K562 (cell line): ENCODE data around the gene EVI5. TPM values are rescaled to one million over a fixed set of nuclear protein-coding genes. Genes with fewer than 3 reads are reported as not detected.

Source experiments
- ATAC-seq: fragments of 200-7000 bp; cut with Tn5 transposase; 3 replicates; pipeline ENCODE4 v1.9.1; 2020; ENCODE audit warnings: moderate library complexity
- BruUV-seq: library from RNA; stranded (reverse); fragments of 400-500 nt; replicated peaks from 2 replicates; lab custom pipeline; 2021; lab: Mats Ljungman, UMichigan
- CTCF ChIA-PET: fragments of 300-600 bp; formaldehyde crosslinking; extraction: SDS; loops from one replicate; lab custom pipeline; 2021; ENCODE audit warnings: low intra/inter-chr PET ratio; lab: Yijun Ruan, JAX
- POLR2A ChIA-PET: fragments of 300-600, 350-650 bp; sonication (Branson Sonifier 250); formaldehyde crosslinking; extraction: SDS; loops from one replicate; lab custom pipeline; 2021; ENCODE audit warnings: antibody characterized with exemption, inconsistent platforms; lab: Yijun Ruan, JAX
- DNase-seq, 4 experiments: peaks; one replicate each; pipeline versions ENCODE4 v3.0.0 to v3.0.0-alpha.2; 2011 to 2018; ENCODE audit warnings: low spot score in 3 of 4, mixed read lengths in 3 of 4; ENCODE audit errors: extremely low read depth in 1 of 4
- FAIRE-seq: peaks from 2 replicates; lab custom pipeline; 2011; peaks lifted over from hg19 to GRCh38; lab: Jason Lieb, UNC
- H2AFZ ChIP-seq: 2 replicates; pipeline ENCODE4 v1.6.0; 2011; ENCODE audit warnings: low read depth, low read length, control low read depth, inconsistent platforms
- H3K27ac ChIP-seq: fragments of 200-600 bp; 3 replicates; pipeline ENCODE4 v1.8.0; 2011; ENCODE audit warnings: low read depth, mild to moderate bottlenecking, control low read depth, inconsistent platforms, low read length, moderate library complexity, mixed read lengths; ENCODE audit errors: extremely low read depth
- H3K27me3 ChIP-seq, 2 experiments: fragments of 300-600 bp in 1 of 2; 2 replicates in 1 of 2; 3 replicates in 1 of 2; pipeline versions ENCODE4 v1.6.0 to v1.8.0; 2011; ENCODE audit warnings: inconsistent platforms in 2 of 2, low read length in 2 of 2, mild to moderate bottlenecking in 1 of 2, mixed read lengths in 1 of 2, moderate library complexity in 1 of 2; ENCODE audit not compliant: control insufficient read depth in 2 of 2, insufficient read depth in 2 of 2
- H3K36me3 ChIP-seq: fragments of 300-600 bp; 3 replicates; pipeline ENCODE4 v1.8.0; 2011; ENCODE audit warnings: mild to moderate bottlenecking, low read length, inconsistent platforms; ENCODE audit not compliant: control insufficient read depth, insufficient read depth
- H3K4me1 ChIP-seq, 2 experiments: fragments of 200-600 bp in 1 of 2; replicated peaks in 1 of 2; 2 replicates in 1 of 2; 3 replicates in 1 of 2; pipeline versions ENCODE4 v1.5.1 to v1.8.0; 2011; ENCODE audit warnings: inconsistent platforms in 2 of 2, low read length in 2 of 2, mild to moderate bottlenecking in 1 of 2, mixed read lengths in 1 of 2, moderate library complexity in 1 of 2; ENCODE audit not compliant: control insufficient read depth in 2 of 2, insufficient read depth in 2 of 2
- H3K4me2 ChIP-seq: 2 replicates; pipeline ENCODE4 v1.6.1; 2011; ENCODE audit warnings: low read length, control low read depth, inconsistent platforms, mixed read lengths; ENCODE audit not compliant: insufficient read depth
- H3K4me3 ChIP-seq: fragments of 200-600 bp; sonication (generic), shearing (Covaris generic); 2 replicates; pipeline ENCODE4 v1.5.1; 2016; ENCODE audit warnings: control low read depth, inconsistent platforms
- H3K79me2 ChIP-seq: fragments of 200-600 bp; 3 replicates; pipeline ENCODE4 v1.8.0; 2011; ENCODE audit warnings: low read length, inconsistent platforms; ENCODE audit not compliant: control insufficient read depth, insufficient read depth
- H3K9ac ChIP-seq, 2 experiments: 2 replicates each; pipeline versions ENCODE4 v1.6.0 to v1.6.1; 2011; ENCODE audit warnings: low read depth in 2 of 2, low read length in 2 of 2, control low read depth in 1 of 2, inconsistent platforms in 1 of 2, mild to moderate bottlenecking in 1 of 2, mixed read lengths in 1 of 2; ENCODE audit not compliant: insufficient read depth in 1 of 2
- H3K9me1 ChIP-seq: one replicate; pipeline ENCODE4 v1.6.0; 2011; ENCODE audit warnings: inconsistent platforms, mild to moderate bottlenecking, low read length, moderate library complexity; ENCODE audit not compliant: control insufficient read depth, insufficient read depth
- H3K9me3 ChIP-seq: replicated peaks from 2 replicates; pipeline ENCODE4 v1.5.1; 2011; ENCODE audit warnings: low read depth, low read length, inconsistent platforms; ENCODE audit not compliant: control insufficient read depth, insufficient read depth
- H4K20me1 ChIP-seq: replicated peaks from 2 replicates; pipeline ENCODE4 v1.6.1; 2011; ENCODE audit warnings: low read length, inconsistent platforms, mixed read lengths; ENCODE audit not compliant: control insufficient read depth, insufficient read depth
- ARID3B ChIP-seq: fragments of 250-450 bp; sonication (Bioruptor Pico); IDR thresholded peaks from 2 replicates; pipeline ENCODE4 v1.4.0; 2020; ENCODE audit warnings: borderline replicate concordance
- E2F4 ChIP-seq: sonication (generic); formaldehyde crosslinking; IDR thresholded peaks from 2 replicates; pipeline ENCODE4 v1.8.0; 2022; ENCODE audit warnings: mild to moderate bottlenecking, low read depth, missing genetic modification reagents
- EGR1 ChIP-seq: fragments of 450-650 bp; conservative IDR thresholded peaks from 2 replicates; pipeline ENCODE4 v1.6.1; 2017; ENCODE audit warnings: mild to moderate bottlenecking
- HDAC8 ChIP-seq: fragments of 450-650 bp; IDR thresholded peaks from 2 replicates; pipeline ENCODE4 v1.6.1; 2016; ENCODE audit warnings: mild to moderate bottlenecking, missing genetic modification characterization, moderate library complexity, missing compliant biosample characterization
- MAX ChIP-seq: sonication (generic); formaldehyde crosslinking; IDR thresholded peaks from 2 replicates; pipeline ENCODE4 v1.9.0; 2022; ENCODE audit warnings: mild to moderate bottlenecking, missing genetic modification reagents
- NFE2 ChIP-seq: IDR thresholded peaks from 2 replicates; pipeline ENCODE4 v1.6.1; 2014; ENCODE audit warnings: antibody characterized with exemption, low read depth
- RB1 ChIP-seq: fragments of 450-650 bp; IDR thresholded peaks from 2 replicates; pipeline ENCODE4 v1.6.1; 2017; ENCODE audit warnings: low read depth, mild to moderate bottlenecking
- RHOXF2B ChIP-seq: fragments of 250-450 bp; sonication (Bioruptor Pico); conservative IDR thresholded peaks from 2 replicates; pipeline ENCODE4 v1.5.1; 2021
- SP1 ChIP-seq: sonication (generic); formaldehyde crosslinking; IDR thresholded peaks from 2 replicates; pipeline ENCODE4 v1.8.1; 2022; ENCODE audit warnings: mild to moderate bottlenecking, missing genetic modification reagents
- ZNF175 ChIP-seq: fragments of 200-800 bp; sonication (Bioruptor generic); IDR thresholded peaks from 2 replicates; pipeline ENCODE4 v1.6.1; 2016; ENCODE audit warnings: low read depth, mild to moderate bottlenecking, missing genetic modification characterization, missing compliant biosample characterization
- ZNF384 ChIP-seq: IDR thresholded peaks from 2 replicates; pipeline ENCODE4 v1.6.1; 2012; ENCODE audit warnings: low read depth, low read length, improper control_type of control experiment
- WGBS: fragments of 100-300 bp; shearing (Covaris generic); methylation state at CpG from one replicate; pipeline ENCODE4 v1.1.6; 2016; ENCODE audit warnings: low coverage, mixed read lengths; ENCODE audit not compliant: insufficient coverage; ENCODE audit errors: missing lambda C conversion rate; 5-methylcytosine and 5-hydroxymethylcytosine counted together
- in situ Hi-C: fragments of 300-500 bp; cut with MboI; formaldehyde crosslinking; loops from 4 replicates; pipeline ENCODE4 v1.15.0; 2018; ENCODE audit warnings: inconsistent platforms, mixed read lengths
- intact Hi-C: fragments of 100-400 bp; cut with micrococcal nuclease; formaldehyde crosslinking; loops from 2 replicates; pipeline ENCODE4 v1.14.2; 2022
- polyA plus RNA-seq, 8 experiments: library from polyadenylated mRNA; depleted of rRNA in 4 of 8; stranded (reverse) in 5 of 8; unstranded in 3 of 8; fragments of >200 nt; fragmentation: Nextera tagmentation in 2 of 8; fragmentation: Illumina TruSeq in 1 of 8; extraction: Ambion mirVana in 2 of 8; extraction: Trizol in 1 of 8; gene quantifications; 2 replicates each; pipeline versions ENCODE4 v1.2.1 to v1.2.3, GENCODE V29; 2011 to 2014; ENCODE audit warnings: inconsistent platforms in 1 of 8, missing spikeins in 1 of 8
- total RNA-seq, 7 experiments: library from RNA; depleted of rRNA in 6 of 7; stranded (reverse); fragments of >200 nt in 6 of 7; fragmentation: Illumina TruSeq in 2 of 7; extraction: Trizol in 2 of 7; gene quantifications; 2 replicates each; pipeline versions ENCODE4 v1.2.1 to v1.2.3, GENCODE V29; 2011 to 2021; ENCODE audit warnings: low replicate concordance in 1 of 7
- TF ChIP-seq, protein P1 (sequence below): sonication (generic); formaldehyde crosslinking; IDR thresholded peaks from 2 replicates; pipeline ENCODE4 v1.8.0; 2022; ENCODE audit warnings: mild to moderate bottlenecking, missing genetic modification reagents

The EVI5 gene
- total and polyA plus RNA-seq, 9 of the 15 experiments (the other 6 are each of a cell fraction or from before 2014, with no cell fraction given) = 1.7 to 50.1 (median 13.7) TPM

DNA sequence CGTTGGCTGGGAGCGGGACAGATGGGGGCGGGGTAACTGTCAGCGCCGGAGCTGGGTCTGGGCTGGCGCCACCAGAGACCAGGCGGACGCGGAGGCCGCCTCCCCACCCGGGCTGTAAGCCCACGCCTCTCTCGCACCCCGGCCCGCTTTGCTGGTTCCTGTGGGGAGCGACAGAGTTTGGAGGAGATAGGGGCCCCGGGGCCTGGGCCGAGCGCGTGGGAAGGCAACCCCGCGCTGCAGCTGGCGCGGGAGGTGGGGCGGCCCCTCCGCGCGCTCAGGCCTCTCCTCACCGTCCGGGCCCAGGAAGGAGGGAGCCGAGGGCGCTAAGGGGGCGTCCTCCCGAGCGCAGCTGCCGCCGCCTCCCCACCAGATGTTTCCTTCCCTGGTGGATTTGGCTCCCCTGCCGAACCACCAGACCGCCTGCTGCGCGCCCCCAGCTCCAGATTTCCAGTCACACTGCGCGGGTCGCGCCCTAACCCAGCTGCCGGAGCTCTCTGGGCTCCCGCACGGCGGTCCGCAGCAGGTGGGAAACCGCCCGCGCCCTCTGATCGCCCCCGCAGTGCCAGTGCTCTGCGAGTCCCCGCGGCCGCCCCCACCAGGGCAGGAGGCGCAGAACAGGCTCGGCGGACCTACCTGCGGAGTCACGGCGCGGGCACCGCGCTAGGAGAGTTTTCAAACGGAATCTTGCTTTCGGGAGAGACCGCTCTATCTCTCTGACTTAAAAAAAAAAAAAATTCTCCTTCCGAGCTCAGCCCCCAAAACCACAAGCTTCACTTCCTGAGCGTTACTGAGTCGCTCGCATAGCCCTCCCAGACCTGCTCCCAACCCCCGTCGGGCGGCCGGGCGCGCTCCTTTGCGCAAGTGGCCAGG, 299.3 kb downstream of the EVI5 start:
- H3K4me3 ChIP-seq = peak overlapping the region; percentile 50
- FAIRE-seq (no peak), DNase-seq (peak; percentile 65 to 75 (median 67)), ATAC-seq (peak; percentile 94)
- ChIA-PET POLR2A (interaction anchor here (0.9 to 1.0 kb wide), 2 partner anchors 11 to 187 kb away, joined by 3 to 4 read pairs; partner anchors contain the start of genes GLMN and RPAP2), CTCF (interaction anchor here (1.1 kb wide), 1 partner anchor 176 kb away, joined by 3 read pairs; no protein-coding TSS in a partner anchor)
- H3K9ac ChIP-seq = peak overlapping the region; percentile 15 to 85; a peak in 3 of 4 replicates
- H3K4me2 ChIP-seq = peak overlapping the region; percentile 67
- no peaks in the 10 kb centered on the region for H3K36me3 ChIP-seq
- H2AFZ ChIP-seq = peak overlapping the region; percentile 82
- 3% methylated on average over 64 of the region's 82 CpGs for WGBS
- in situ Hi-C loops = no loop called here
- H3K79me2 ChIP-seq = no peaks in the 10 kb centered on the region
- intact Hi-C loops = no loop called here
- no peaks in the 10 kb centered on the region for H3K9me1 ChIP-seq
- H3K9me3 ChIP-seq = peaks cover 5% of the 10 kb centered on the region; the same call in 1 of the 2 replicates
- no peak overlapping the region for H3K27ac ChIP-seq
- no TSS peak for BruUV-seq
- H4K20me1 ChIP-seq = no peaks in the 10 kb centered on the region
- H3K4me1 ChIP-seq = peaks cover 0 to 24% of the 10 kb centered on the region in 2 experiments; a peak in 2 of 5 replicates
- H3K27me3 ChIP-seq = peaks cover 5 to 26% of the 10 kb centered on the region in 2 experiments; a peak in 3 of 5 replicates
- TF ChIP-seq HDAC8 (tag) = no peak
- peak; percentile 94 for TF ChIP-seq EGR1
- TF ChIP-seq ARID3B (CRISPR knock-in tag) = no peak
- TF ChIP-seq MAX (CRISPR knock-in tag) = peak; percentile 34; the same call in 1 of the 2 replicates
- TF ChIP-seq E2F4 = 0 out of 2 replicates have a peak, but pooled peaks have one; percentile 31
- 0 out of 2 replicates have a peak, but pooled peaks have one; percentile 29 for TF ChIP-seq SP1 (CRISPR knock-in tag)
- TF ChIP-seq ZNF175 (CRISPR knock-in tag) = no peak
- TF ChIP-seq, protein P1, sequence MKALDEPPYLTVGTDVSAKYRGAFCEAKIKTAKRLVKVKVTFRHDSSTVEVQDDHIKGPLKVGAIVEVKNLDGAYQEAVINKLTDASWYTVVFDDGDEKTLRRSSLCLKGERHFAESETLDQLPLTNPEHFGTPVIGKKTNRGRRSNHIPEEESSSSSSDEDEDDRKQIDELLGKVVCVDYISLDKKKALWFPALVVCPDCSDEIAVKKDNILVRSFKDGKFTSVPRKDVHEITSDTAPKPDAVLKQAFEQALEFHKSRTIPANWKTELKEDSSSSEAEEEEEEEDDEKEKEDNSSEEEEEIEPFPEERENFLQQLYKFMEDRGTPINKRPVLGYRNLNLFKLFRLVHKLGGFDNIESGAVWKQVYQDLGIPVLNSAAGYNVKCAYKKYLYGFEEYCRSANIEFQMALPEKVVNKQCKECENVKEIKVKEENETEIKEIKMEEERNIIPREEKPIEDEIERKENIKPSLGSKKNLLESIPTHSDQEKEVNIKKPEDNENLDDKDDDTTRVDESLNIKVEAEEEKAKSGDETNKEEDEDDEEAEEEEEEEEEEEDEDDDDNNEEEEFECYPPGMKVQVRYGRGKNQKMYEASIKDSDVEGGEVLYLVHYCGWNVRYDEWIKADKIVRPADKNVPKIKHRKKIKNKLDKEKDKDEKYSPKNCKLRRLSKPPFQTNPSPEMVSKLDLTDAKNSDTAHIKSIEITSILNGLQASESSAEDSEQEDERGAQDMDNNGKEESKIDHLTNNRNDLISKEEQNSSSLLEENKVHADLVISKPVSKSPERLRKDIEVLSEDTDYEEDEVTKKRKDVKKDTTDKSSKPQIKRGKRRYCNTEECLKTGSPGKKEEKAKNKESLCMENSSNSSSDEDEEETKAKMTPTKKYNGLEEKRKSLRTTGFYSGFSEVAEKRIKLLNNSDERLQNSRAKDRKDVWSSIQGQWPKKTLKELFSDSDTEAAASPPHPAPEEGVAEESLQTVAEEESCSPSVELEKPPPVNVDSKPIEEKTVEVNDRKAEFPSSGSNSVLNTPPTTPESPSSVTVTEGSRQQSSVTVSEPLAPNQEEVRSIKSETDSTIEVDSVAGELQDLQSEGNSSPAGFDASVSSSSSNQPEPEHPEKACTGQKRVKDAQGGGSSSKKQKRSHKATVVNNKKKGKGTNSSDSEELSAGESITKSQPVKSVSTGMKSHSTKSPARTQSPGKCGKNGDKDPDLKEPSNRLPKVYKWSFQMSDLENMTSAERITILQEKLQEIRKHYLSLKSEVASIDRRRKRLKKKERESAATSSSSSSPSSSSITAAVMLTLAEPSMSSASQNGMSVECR (CRISPR knock-in tag) = peak; percentile 67
- TF ChIP-seq RB1 = peak; percentile 16; the same call in 1 of the 2 replicates
- TF ChIP-seq NFE2 = 0 out of 2 replicates have a peak, but pooled peaks have one; percentile 11
- no peak for TF ChIP-seq RHOXF2B (CRISPR knock-in tag)
- peak; percentile 47; the same call in 1 of the 2 replicates for TF ChIP-seq ZNF384
